Measurements from ENCODE around the gene PRDM9. TPM values are rescaled to one million over a fixed set of nuclear protein-coding genes. Genes with fewer than 3 reads are reported as not detected.

The PRDM9 gene
- total and polyA plus RNA-seq, 2 donors (not counting 3 experiments of a cell fraction or from before 2014, with no cell fraction given), result not detected

DNA sequence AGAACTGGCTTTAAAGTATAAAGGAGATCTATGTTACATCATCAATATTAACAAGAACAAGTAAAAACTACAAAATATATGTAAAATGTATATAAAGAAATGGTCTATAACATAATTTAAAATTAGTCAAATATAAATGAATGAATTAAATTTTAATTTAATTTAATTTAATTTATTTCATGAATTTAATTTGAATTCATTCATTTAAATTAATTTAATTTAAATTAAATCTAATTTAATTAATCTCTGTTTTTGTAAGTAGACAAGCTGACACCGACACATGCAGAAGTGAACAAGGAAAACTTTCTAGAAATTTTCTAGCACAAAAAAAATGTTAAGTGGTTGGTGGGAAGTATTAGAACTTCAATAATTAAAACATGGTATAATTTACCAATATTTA is 10.8 kb upstream of the PRDM9 start:
- no peak overlapping the region for H3K27ac ChIP-seq (ENCODE audit: insufficient read depth, low read depth, low read length)
- BruUV-seq (replicated peaks), result no TSS peak
- no peak overlapping the region for H3K4me3 ChIP-seq (replicated peaks in 1 of 3; ENCODE audit: insufficient read depth in 1 of 3, low read depth in 1 of 3, low read length in 3 of 3)
- H3K27me3 ChIP-seq (ENCODE audit: control insufficient read depth in 2 of 2, insufficient read depth in 2 of 2, low read length in 2 of 2), result no peaks in the 10 kb centered on the region
- CTCF ChIA-PET, result no interaction called here
- dilution Hi-C loops (cut with MboI; ENCODE audit: extremely low pct_ligation_motif_present, low sequenced_read_pairs) (no loop called here), intact Hi-C loops (cut with micrococcal nuclease) (no loop called here)
- FAIRE-seq, result no peak
- H3K9me1 ChIP-seq (replicated peaks; ENCODE audit: control insufficient read depth, extremely low read depth, insufficient read depth, low read length), result no peaks in the 10 kb centered on the region
- no peak overlapping the region for H3K4me2 ChIP-seq (ENCODE audit: insufficient read depth, low read length)
- POLR2A ChIA-PET, result no interaction called here
- TF ChIP-seq FOS (IDR thresholded peaks at IDR 0.05; ENCODE audit: borderline replicate concordance, insufficient read depth, low read length) (no peak), GATA2 (IDR thresholded peaks at IDR 0.05; ENCODE audit: insufficient read depth, insufficient read length, low read depth, low read length) (no peak), JUN (IDR thresholded peaks at IDR 0.05; ENCODE audit: borderline replicate concordance, insufficient read depth, insufficient read length, low read depth) (no peak), MYC (IDR thresholded peaks at IDR 0.05; ENCODE audit: low read depth, low read length) (no peak), POLR2AphosphoS5 (IDR thresholded peaks at IDR 0.05; ENCODE audit: insufficient read depth, low read depth, low read length) (no peak), EZH2 (IDR thresholded peaks at IDR 0.05; ENCODE audit: borderline replicate concordance, low read depth, low read length, severe bottlenecking) (no peak), POLR2A (IDR thresholded peaks at IDR 0.05; ENCODE audit: low read depth, low read length) (no peak)
- TF ChIP-seq, protein P1, sequence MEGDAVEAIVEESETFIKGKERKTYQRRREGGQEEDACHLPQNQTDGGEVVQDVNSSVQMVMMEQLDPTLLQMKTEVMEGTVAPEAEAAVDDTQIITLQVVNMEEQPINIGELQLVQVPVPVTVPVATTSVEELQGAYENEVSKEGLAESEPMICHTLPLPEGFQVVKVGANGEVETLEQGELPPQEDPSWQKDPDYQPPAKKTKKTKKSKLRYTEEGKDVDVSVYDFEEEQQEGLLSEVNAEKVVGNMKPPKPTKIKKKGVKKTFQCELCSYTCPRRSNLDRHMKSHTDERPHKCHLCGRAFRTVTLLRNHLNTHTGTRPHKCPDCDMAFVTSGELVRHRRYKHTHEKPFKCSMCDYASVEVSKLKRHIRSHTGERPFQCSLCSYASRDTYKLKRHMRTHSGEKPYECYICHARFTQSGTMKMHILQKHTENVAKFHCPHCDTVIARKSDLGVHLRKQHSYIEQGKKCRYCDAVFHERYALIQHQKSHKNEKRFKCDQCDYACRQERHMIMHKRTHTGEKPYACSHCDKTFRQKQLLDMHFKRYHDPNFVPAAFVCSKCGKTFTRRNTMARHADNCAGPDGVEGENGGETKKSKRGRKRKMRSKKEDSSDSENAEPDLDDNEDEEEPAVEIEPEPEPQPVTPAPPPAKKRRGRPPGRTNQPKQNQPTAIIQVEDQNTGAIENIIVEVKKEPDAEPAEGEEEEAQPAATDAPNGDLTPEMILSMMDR (IDR thresholded peaks at IDR 0.05; ENCODE audit: extremely low read depth in 1 of 2, insufficient read depth in 1 of 2, low read depth in 1 of 2, low read length in 2 of 2), result no peak
- TF ChIP-seq, protein P2, sequence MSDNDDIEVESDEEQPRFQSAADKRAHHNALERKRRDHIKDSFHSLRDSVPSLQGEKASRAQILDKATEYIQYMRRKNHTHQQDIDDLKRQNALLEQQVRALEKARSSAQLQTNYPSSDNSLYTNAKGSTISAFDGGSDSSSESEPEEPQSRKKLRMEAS (IDR thresholded peaks at IDR 0.05; ENCODE audit: insufficient read depth, insufficient read length), result no peak
- no peaks in the 10 kb centered on the region for H3K79me2 ChIP-seq (ENCODE audit: control insufficient read depth, insufficient read depth, low read length)
- no peak for DNase-seq (ENCODE audit: low read depth, low spot score)
- H3K9ac ChIP-seq (replicated peaks; ENCODE audit: extremely low read depth, insufficient read depth, low read length), result no peak overlapping the region
- no peaks in the 10 kb centered on the region for H3K36me3 ChIP-seq (ENCODE audit: control insufficient read depth in 2 of 2, extremely low read depth in 1 of 2, insufficient read depth in 2 of 2, low read length in 2 of 2)
- no peaks in the 10 kb centered on the region for H3K4me1 ChIP-seq (ENCODE audit: control insufficient read depth, extremely low read depth, insufficient read depth, low read length)
- no peaks in the 10 kb centered on the region for H3K9me3 ChIP-seq (replicated peaks; ENCODE audit: control insufficient read depth, insufficient read depth, low read length)
- H4K20me1 ChIP-seq (replicated peaks; ENCODE audit: control insufficient read depth, extremely low read depth, insufficient read depth, low read length), result no peaks in the 10 kb centered on the region
- H2AFZ ChIP-seq (ENCODE audit: low read depth, low read length), result no peak overlapping the region
